Measurements from ENCODE around the gene DAPL1.

DNA sequence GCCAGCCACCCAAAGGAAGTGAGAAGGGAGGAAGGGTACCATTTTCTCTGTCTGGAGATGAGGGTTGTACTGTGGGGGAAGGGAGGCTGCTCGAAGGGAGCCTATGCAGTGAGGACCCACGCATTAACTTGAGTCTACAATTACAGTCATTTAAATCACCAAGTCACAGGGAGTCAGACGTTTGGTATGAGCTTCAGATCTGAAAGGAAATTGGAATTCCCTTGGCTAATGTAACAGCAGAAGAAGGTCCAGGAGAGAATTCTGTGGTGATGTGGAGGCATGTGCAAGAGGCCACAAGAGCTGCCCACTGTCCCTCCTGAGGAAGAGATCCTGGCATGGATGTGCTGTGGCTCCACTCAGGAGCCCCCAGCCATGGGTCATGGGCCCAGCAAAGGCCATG is 22.5 kb downstream of the DAPL1 start:
- no peak for TF ChIP-seq CTCF (IDR thresholded peaks at IDR 0.05; ENCODE audit: low read depth, low read length)
- TF ChIP-seq EZH2phosphoT487 (IDR thresholded peaks at IDR 0.05; ENCODE audit: low read depth): no peak

Data from OCI-LY3 (cell line).